HG03521 (cell line): ENCODE results near the gene NOP16.

Experiments
- ATAC-seq: cut with Tn5 transposase; IDR thresholded peaks from one replicate; pipeline ENCODE4 v1.9.1; 2021; ENCODE audit warnings: mild to moderate bottlenecking, moderate library complexity; ENCODE audit not compliant: unreplicated experiment

NOP16 gene

GRCh38 chr5:176388444-176389134 is at the start of gene NOP16, which contains the start of gene HIGD2A:
Gene NOP16 (minus strand): TSS chr5:176388598. CDS start chr5:176388539, 59 bp downstream.
Gene HIGD2A (plus strand): TSS chr5:176388751. CDS start chr5:176388820, 69 bp downstream.
- peak; percentile 85 for ATAC-seq

- no peak for ATAC-seq
These were observed 48.3 kb upstream of the NOP16 start for GRCh38 chr5:176436656-176437055.

- ATAC-seq, result no peak
These were observed 44.3 kb upstream of the NOP16 start for GRCh38 chr5:176432707-176433106.

GRCh38 chr5:176429972-176430371 is 41.6 kb upstream of the NOP16 start:
- no peak for ATAC-seq

GRCh38 chr5:176427971-176428370 is 39.6 kb upstream of the NOP16 start:
- ATAC-seq, result no peak

GRCh38 chr5:176426876-176427275 is 38.5 kb upstream of the NOP16 start:
- ATAC-seq, result no peak

GRCh38 chr5:176425791-176426190 is 37.4 kb upstream of the NOP16 start:
- ATAC-seq, result no peak

GRCh38 chr5:176425138-176425537 is 36.7 kb upstream of the NOP16 start:
- ATAC-seq, result no peak

- no peak for ATAC-seq
These were observed 35.8 kb upstream of the NOP16 start for GRCh38 chr5:176424181-176424580.

- ATAC-seq, result no peak
These were observed 32.7 kb upstream of the NOP16 start for GRCh38 chr5:176420972-176421544.

- ATAC-seq, result no peak
These were observed 31.7 kb upstream of the NOP16 start for GRCh38 chr5:176420086-176420485.

GRCh38 chr5:176418251-176418650 is 29.9 kb upstream of the NOP16 start:
- no peak for ATAC-seq

- ATAC-seq, result no peak
These were observed 28.6 kb upstream of the NOP16 start for GRCh38 chr5:176416965-176417364.

- peak; percentile 90 for ATAC-seq
These were observed 27.8 kb upstream of the NOP16 start, which contains the start of gene CLTB for GRCh38 chr5:176415952-176416924. Gene CLTB (minus strand): TSS chr5:176416539. CDS start chr5:176416363, 176 bp downstream.

- no peak for ATAC-seq
These were observed 27.0 kb upstream of the NOP16 start for GRCh38 chr5:176415240-176415951.

GRCh38 chr5:176414704-176415103 is 26.3 kb upstream of the NOP16 start:
- ATAC-seq, result no peak

GRCh38 chr5:176413709-176414191 is 25.4 kb upstream of the NOP16 start:
- no peak for ATAC-seq

- no peak for ATAC-seq
These were observed 24.8 kb upstream of the NOP16 start for GRCh38 chr5:176413255-176413565.

GRCh38 chr5:176412517-176413254 is 24.3 kb upstream of the NOP16 start:
- ATAC-seq, result no peak
